Measurements from ENCODE around the gene COX6A1. TPM values are rescaled to one million over a fixed set of nuclear protein-coding genes. Genes with fewer than 3 reads are reported as not detected.

Gene COX6A1
- total RNA-seq, 1 experiment from 2014 or later = 464 TPM

- Histone ChIP-seq H3K9me2 (ENCODE audit: insufficient read depth) (no peaks in the 10 kb centered on the region), H3K27ac (ENCODE audit: low read depth, low read length) (no peak overlapping the region), H3K4me1 (ENCODE audit: control insufficient read depth in 1 of 2, insufficient read depth in 2 of 2, low read length in 2 of 2) (no peaks in the 10 kb centered on the region), H3K9ac (ENCODE audit: low read length) (no peak overlapping the region), H3K79me2 (ENCODE audit: insufficient read depth, low read length) (no peaks in the 10 kb centered on the region), H3K27me3 (ENCODE audit: insufficient read depth, low read length) (no peaks in the 10 kb centered on the region), H3K36me3 (ENCODE audit: control insufficient read depth in 1 of 2, insufficient read depth in 2 of 2, low read length in 2 of 2) (no peaks in the 10 kb centered on the region), H2AFZ (ENCODE audit: low read depth, low read length, poor library complexity, severe bottlenecking) (no peak overlapping the region), H3K9me3 (ENCODE audit: control insufficient read depth in 1 of 2, insufficient read depth in 1 of 2, low read depth in 1 of 2, low read length in 2 of 2) (no peaks in the 10 kb centered on the region), H3K4me3 (replicated peaks in 1 of 2; ENCODE audit: low read depth in 1 of 2, low read length in 2 of 2) (no peak overlapping the region), H4K20me1 (ENCODE audit: insufficient read depth) (no peaks in the 10 kb centered on the region), H3K4me2 (ENCODE audit: low read length) (no peak overlapping the region)
- POLR2A ChIA-PET = no interaction called here
- CTCF ChIA-PET = no interaction called here
- ATAC-seq = no peak
- BruUV-seq (replicated peaks) = no TSS peak
- intact Hi-C loops (cut with micrococcal nuclease) = no loop called here
- DNase-seq (ENCODE audit: low read depth, low spot score) = no peak
- RAD21 ChIA-PET (ENCODE audit: low non-redundant PET in 1 of 2, low total read pairs in 2 of 2, uncharacterized antibody in 2 of 2, unreplicated experiment in 2 of 2) = interaction anchor here in 1 of 2 experiments (0.7 kb wide), 1 partner anchor 548 kb away, joined by 6 read pairs; no protein-coding TSS in a partner anchor
- TF ChIP-seq TCF7L2 (IDR thresholded peaks at IDR 0.05; ENCODE audit: borderline replicate concordance, extremely low read depth, insufficient read depth, insufficient read length) (no peak), YY1 (IDR thresholded peaks at IDR 0.05; ENCODE audit: extremely low read depth, insufficient replicate concordance, low read depth, low read length) (no peak), CTCF (IDR thresholded peaks at IDR 0.05 in 2 of 3, conservative IDR thresholded peaks at IDR 0.05 in 1 of 3; ENCODE audit: borderline replicate concordance in 1 of 3, insufficient read depth in 1 of 3, low read depth in 2 of 3, low read length in 2 of 3) (no peak), CBX3 (IDR thresholded peaks at IDR 0.05; ENCODE audit: low read depth) (no peak), RAD21 (IDR thresholded peaks at IDR 0.05; ENCODE audit: low read depth) (no peak), SIN3A (IDR thresholded peaks at IDR 0.05; ENCODE audit: low read depth) (no peak), SRF (IDR thresholded peaks at IDR 0.05; ENCODE audit: low read depth) (no peak), CEBPB (IDR thresholded peaks at IDR 0.05; ENCODE audit: low read depth) (no peak), ATF3 (IDR thresholded peaks at IDR 0.05) (no peak), JUND (IDR thresholded peaks at IDR 0.05) (no peak), POLR2A (IDR thresholded peaks at IDR 0.05; ENCODE audit: borderline replicate concordance, extremely low read depth, insufficient read depth, insufficient read length) (no peak), REST (IDR thresholded peaks at IDR 0.05; ENCODE audit: low read depth) (no peak), MAX (IDR thresholded peaks at IDR 0.05) (no peak), ZBTB33 (IDR thresholded peaks at IDR 0.05; ENCODE audit: extremely low read depth, insufficient replicate concordance, low read length) (no peak), EZH2phosphoT487 (IDR thresholded peaks at IDR 0.05; ENCODE audit: borderline replicate concordance) (no peak), POLR2AphosphoS5 (IDR thresholded peaks at IDR 0.05; ENCODE audit: low read depth, low read length) (no peak), FOSL1 (IDR thresholded peaks at IDR 0.05; ENCODE audit: low read depth) (no peak), SP1 (IDR thresholded peaks at IDR 0.05; ENCODE audit: low read depth) (no peak), EZH2 (IDR thresholded peaks at IDR 0.05) (no peak), ZFX (IDR thresholded peaks at IDR 0.05) (no peak)
These were observed 16.2 kb upstream of the COX6A1 start for GRCh38 chr12:120421701-120422100.

Data from HCT116 (cell line).